ENCODE data around the gene SLAIN1. TPM values are rescaled to one million over a fixed set of nuclear protein-coding genes. Genes with fewer than 3 reads are reported as not detected.

Gene SLAIN1
- total RNA-seq, 1 donor from 2014 or later: 16.4 TPM

- no peak for TF ChIP-seq CTCF (IDR thresholded peaks at IDR 0.05)
- no peaks in the 10 kb centered on the region for H3K27me3 ChIP-seq (ENCODE audit: low read depth)
- H3K4me3 ChIP-seq: no peak overlapping the region
- ATAC-seq (no peak), DNase-seq (no peak)
- no peaks in the 10 kb centered on the region for H3K4me1 ChIP-seq
- no peaks in the 10 kb centered on the region for H3K36me3 ChIP-seq
- no peak overlapping the region for H3K27ac ChIP-seq
- no peaks in the 10 kb centered on the region for H3K9me3 ChIP-seq
- intact Hi-C loops (cut with DNase I): no loop called here
These were observed 22.6 kb upstream of the SLAIN1 start for GRCh38 chr13:77674852-77675251.

GRCh38 chr13:77678691-77679235 lies 18.7 kb upstream of the SLAIN1 start:
- no peak for ATAC-seq
- Histone ChIP-seq H3K27me3 (ENCODE audit: low read depth) (no peaks in the 10 kb centered on the region), H3K27ac (no peak overlapping the region), H3K4me1 (no peaks in the 10 kb centered on the region), H3K4me3 (no peak overlapping the region), H3K36me3 (no peaks in the 10 kb centered on the region), H3K9me3 (no peaks in the 10 kb centered on the region)
- TF ChIP-seq CTCF (IDR thresholded peaks at IDR 0.05): no peak
- no peak for DNase-seq
- intact Hi-C loops (cut with DNase I): no loop called here

- Histone ChIP-seq H3K9me3 (no peaks in the 10 kb centered on the region), H3K36me3 (no peaks in the 10 kb centered on the region), H3K27ac (no peak overlapping the region), H3K4me3 (no peak overlapping the region), H3K27me3 (ENCODE audit: low read depth) (no peaks in the 10 kb centered on the region), H3K4me1 (no peaks in the 10 kb centered on the region)
- TF ChIP-seq CTCF (IDR thresholded peaks at IDR 0.05): no peak
- no peak for DNase-seq
- intact Hi-C loops (cut with DNase I): no loop called here
- no peak for ATAC-seq
These were observed 9.7 kb upstream of the SLAIN1 start for GRCh38 chr13:77687799-77688198.

GRCh38 chr13:77691871-77692270 lies 5.6 kb upstream of the SLAIN1 start:
- Histone ChIP-seq H3K36me3 (no peaks in the 10 kb centered on the region), H3K9me3 (no peaks in the 10 kb centered on the region), H3K4me3 (no peak overlapping the region), H3K27ac (no peak overlapping the region), H3K27me3 (ENCODE audit: low read depth) (no peaks in the 10 kb centered on the region), H3K4me1 (peaks cover 7% of the 10 kb centered on the region)
- intact Hi-C loops (cut with DNase I): no loop called here
- DNase-seq (no peak), ATAC-seq (no peak)
- no peak for TF ChIP-seq CTCF (IDR thresholded peaks at IDR 0.05)

GRCh38 chr13:77692746-77693448 lies 4.6 kb upstream of the SLAIN1 start:
- ATAC-seq (no peak), DNase-seq (no peak)
- no peak for TF ChIP-seq CTCF (IDR thresholded peaks at IDR 0.05)
- Histone ChIP-seq H3K27me3 (ENCODE audit: low read depth) (no peaks in the 10 kb centered on the region), H3K36me3 (no peaks in the 10 kb centered on the region), H3K9me3 (no peaks in the 10 kb centered on the region), H3K4me3 (no peak overlapping the region), H3K27ac (no peak overlapping the region), H3K4me1 (peaks cover 9% of the 10 kb centered on the region)
- intact Hi-C loops (cut with DNase I): no loop called here
